ENCODE data around the gene NOTCH4. TPM values are rescaled to one million over a fixed set of nuclear protein-coding genes. Genes with fewer than 3 reads are reported as not detected.
"Not testable (repeated sequence)": the region's sequence is repeated elsewhere in the genome, so short reads cannot be mapped to it uniquely, and the experiment has no call there.

The NOTCH4 gene
- total RNA-seq, 1 donor from 2014 or later, result 2.4 TPM

DNA sequence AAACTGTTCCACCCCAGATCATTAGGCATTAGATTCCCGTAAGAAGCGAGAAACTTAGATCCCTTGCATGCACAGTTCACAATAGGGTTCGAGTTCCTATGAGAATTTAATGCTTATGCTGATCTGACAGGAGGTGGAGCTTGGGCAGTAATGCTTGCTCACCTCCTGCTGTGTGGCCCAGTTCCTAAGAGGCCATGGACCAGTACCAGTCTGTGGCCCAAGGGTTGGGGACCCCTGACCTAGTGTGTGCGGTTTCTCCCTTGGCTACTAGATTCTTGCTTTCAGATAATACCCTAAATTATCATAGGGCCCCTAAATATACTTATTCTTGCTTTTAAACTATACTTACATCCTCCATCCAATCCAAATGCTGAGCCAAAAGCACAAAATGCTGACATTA is 29.5 kb downstream of the NOTCH4 start:
- H3K4me3 ChIP-seq (ENCODE audit: low read depth, low read length), result no peak overlapping the region
- TF ChIP-seq, protein P1, sequence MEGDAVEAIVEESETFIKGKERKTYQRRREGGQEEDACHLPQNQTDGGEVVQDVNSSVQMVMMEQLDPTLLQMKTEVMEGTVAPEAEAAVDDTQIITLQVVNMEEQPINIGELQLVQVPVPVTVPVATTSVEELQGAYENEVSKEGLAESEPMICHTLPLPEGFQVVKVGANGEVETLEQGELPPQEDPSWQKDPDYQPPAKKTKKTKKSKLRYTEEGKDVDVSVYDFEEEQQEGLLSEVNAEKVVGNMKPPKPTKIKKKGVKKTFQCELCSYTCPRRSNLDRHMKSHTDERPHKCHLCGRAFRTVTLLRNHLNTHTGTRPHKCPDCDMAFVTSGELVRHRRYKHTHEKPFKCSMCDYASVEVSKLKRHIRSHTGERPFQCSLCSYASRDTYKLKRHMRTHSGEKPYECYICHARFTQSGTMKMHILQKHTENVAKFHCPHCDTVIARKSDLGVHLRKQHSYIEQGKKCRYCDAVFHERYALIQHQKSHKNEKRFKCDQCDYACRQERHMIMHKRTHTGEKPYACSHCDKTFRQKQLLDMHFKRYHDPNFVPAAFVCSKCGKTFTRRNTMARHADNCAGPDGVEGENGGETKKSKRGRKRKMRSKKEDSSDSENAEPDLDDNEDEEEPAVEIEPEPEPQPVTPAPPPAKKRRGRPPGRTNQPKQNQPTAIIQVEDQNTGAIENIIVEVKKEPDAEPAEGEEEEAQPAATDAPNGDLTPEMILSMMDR (IDR thresholded peaks at IDR 0.05; ENCODE audit: insufficient read depth, low read length, poor library complexity, severe bottlenecking), result no peak
- no peak for DNase-seq (ENCODE audit: low read depth)
- no peaks in the 10 kb centered on the region for H3K27me3 ChIP-seq (ENCODE audit: control insufficient read depth, insufficient read depth, low read length)
- no peaks in the 10 kb centered on the region for H3K36me3 ChIP-seq (ENCODE audit: control insufficient read depth, insufficient read depth, low read length)

DNA sequence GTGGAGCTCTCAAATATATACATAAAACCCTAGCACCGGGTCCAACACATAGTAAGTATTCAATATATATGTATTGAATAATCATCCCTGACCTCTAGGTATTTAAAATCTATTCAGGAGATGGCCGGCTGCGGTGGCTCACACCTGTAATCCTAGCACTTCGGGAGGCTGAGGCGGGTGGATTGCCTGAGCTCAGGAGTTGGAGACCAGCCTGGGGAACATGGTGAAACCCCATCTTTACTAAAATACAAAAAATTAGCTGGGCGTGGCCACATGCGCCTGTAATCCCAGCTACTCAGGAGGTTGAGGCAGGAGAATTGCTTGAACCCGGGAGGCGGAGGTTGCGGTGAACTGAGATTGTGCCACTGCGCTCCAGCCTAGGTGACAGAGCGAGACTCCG is 30.8 kb downstream of the NOTCH4 start:
- not testable (repeated sequence) for DNase-seq (ENCODE audit: low read depth); H3K36me3 ChIP-seq (ENCODE audit: control insufficient read depth, insufficient read depth, low read length); H3K27me3 ChIP-seq (ENCODE audit: control insufficient read depth, insufficient read depth, low read length); H3K4me3 ChIP-seq (ENCODE audit: low read depth, low read length)

DNA sequence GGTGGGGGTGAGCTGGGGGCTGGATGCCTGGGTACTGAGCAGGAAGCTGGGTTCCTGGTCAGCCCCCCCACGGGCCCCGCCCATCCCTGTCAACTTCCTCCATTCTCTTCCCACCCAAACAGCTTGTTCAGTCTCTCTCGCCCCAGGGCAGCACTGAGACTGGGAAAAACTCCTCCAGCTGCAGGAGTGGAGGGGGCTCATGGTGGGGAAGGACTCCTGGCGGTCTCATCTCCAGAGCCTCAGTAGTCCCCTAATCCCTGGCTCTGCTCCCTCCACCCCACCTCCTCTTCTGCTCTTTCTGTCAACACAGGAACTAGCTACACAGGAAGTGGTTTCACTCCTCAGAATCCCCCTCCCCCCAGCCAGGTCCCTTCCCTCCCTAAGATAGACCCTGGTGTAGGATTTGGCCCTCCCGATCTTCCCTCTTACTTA is 31.2 kb downstream of the NOTCH4 start, which contains the start of gene GPSM3:
Gene GPSM3, minus strand, starts transcription at position 36 of the 432 bp plus-strand sequence. CDS start 130 bp downstream, outside the sequence.
- TF ChIP-seq, protein P1 (IDR thresholded peaks at IDR 0.05; ENCODE audit: insufficient read depth, low read length, poor library complexity, severe bottlenecking), result no peak
- no peak for DNase-seq (ENCODE audit: low read depth)

DNA sequence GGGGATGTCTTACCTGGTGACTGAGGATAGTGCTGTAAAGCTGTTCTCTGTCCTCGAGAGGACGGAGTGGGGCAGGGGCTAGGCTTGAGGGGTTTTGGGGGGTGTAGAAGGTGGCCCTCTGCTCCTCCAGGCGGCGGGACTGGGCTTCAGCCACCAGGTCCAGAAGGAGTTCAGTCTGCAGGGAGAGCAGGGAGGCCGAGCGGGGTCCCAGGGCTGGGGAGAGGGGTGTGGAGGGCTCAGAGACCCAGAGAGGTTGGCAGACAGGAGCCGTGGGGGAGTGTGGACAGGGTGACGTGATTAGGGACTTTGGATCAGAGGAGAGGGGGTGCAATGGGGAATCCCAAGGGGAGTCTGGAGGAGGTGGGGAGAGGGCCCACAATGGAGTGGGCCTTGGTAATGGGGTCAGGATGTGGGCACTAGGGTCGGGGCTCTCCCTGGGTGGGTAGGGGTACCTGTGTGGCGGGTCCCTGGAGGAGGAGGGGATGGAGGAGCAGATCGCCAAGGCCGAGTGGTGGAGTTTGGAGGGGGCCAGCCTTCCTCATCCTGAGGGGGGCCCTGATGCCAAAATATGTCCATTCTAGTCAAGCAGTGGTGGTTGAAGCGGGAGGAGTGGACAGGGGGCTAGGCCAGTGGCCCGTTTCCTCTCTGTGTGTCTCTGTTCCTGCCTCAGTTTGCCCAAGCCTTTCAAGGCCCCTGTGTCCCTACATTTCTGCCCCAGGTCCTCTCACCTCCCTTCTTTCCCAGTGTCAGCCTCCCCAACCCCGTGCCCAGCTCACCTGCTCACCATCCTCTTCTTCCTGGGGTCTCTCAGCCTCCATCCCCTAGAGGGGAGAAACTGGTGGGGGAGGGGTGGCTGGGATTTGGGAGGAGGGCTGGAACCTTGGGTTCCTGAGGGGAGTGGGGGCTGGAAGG is 31.9 kb downstream of the NOTCH4 start:
- no peak for DNase-seq (ENCODE audit: low read depth)
- no peaks in the 10 kb centered on the region for H3K36me3 ChIP-seq (ENCODE audit: control insufficient read depth, insufficient read depth, low read length)
- TF ChIP-seq, protein P1 (IDR thresholded peaks at IDR 0.05; ENCODE audit: insufficient read depth, low read length, poor library complexity, severe bottlenecking), result no peak
- no peaks in the 10 kb centered on the region for H3K27me3 ChIP-seq (ENCODE audit: control insufficient read depth, insufficient read depth, low read length)
- no peak overlapping the region for H3K4me3 ChIP-seq (ENCODE audit: low read depth, low read length)

More for the DNA sequence above, 31.2 kb downstream of the NOTCH4 start, which contains the start of gene GPSM3:
- Histone ChIP-seq H3K27me3 (ENCODE audit: control insufficient read depth, insufficient read depth, low read length) (no peaks in the 10 kb centered on the region), H3K36me3 (ENCODE audit: control insufficient read depth, insufficient read depth, low read length) (no peaks in the 10 kb centered on the region), H3K4me3 (ENCODE audit: low read depth, low read length) (no peak within 1 kb of the TSS)

DNA sequence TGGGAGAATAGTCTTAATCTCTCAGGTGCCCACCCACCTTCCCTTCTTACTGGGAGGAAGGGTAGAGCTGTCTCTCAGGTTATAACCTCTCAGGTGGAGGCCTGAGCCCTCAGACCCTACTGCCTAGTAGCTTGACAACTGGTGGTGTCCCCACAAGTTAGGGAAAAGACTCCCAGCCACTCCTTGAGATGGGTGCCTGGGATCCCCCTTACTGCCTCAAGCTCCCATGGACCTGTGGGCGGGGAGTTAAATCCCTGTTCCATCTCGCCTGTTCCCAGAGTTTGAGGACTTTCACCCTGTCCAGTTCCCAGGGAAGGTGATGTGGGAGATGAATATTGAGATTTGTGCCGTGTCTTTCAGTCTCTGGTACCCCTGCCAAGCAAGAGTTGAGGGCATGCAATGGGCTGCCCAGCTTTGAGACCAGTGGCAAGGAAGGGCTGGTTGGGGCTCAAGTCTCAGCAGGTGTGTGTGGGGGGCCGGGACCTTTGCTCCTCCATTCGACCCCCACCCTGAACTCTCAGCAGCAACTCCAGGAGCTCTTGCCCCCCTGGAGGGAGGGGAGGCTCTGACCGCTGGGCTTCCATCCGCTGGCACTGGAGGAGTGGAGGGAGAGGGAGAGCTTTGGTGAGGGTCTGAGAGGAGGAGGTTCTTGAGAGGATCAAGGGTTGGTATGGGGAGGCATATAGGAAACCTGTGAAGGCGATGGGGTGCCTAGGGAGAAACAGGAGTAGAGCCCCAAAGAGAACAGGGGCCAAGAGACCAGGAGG is 32.8 kb downstream of the NOTCH4 start:
- TF ChIP-seq, protein P1 (IDR thresholded peaks at IDR 0.05; ENCODE audit: insufficient read depth, low read length, poor library complexity, severe bottlenecking), result no peak
- no peaks in the 10 kb centered on the region for H3K36me3 ChIP-seq (ENCODE audit: control insufficient read depth, insufficient read depth, low read length)
- no peaks in the 10 kb centered on the region for H3K27me3 ChIP-seq (ENCODE audit: control insufficient read depth, insufficient read depth, low read length)
- H3K4me3 ChIP-seq (ENCODE audit: low read depth, low read length), result no peak overlapping the region
- DNase-seq (ENCODE audit: low read depth), result no peak

All from kidney epithelial cell (primary cell).